HG03280 (cell line): ENCODE results near the gene PLCD3.
A peak's percentile ranks its signal among the peaks of the same experiment; 100 is the strongest.

ENCODE experiments used
- ATAC-seq: cut with Tn5 transposase; IDR thresholded peaks from one replicate; pipeline ENCODE4 v1.9.1; 2021; ENCODE audit warnings: mild to moderate bottlenecking, moderate library complexity; ENCODE audit not compliant: unreplicated experiment

The PLCD3 gene

DNA sequence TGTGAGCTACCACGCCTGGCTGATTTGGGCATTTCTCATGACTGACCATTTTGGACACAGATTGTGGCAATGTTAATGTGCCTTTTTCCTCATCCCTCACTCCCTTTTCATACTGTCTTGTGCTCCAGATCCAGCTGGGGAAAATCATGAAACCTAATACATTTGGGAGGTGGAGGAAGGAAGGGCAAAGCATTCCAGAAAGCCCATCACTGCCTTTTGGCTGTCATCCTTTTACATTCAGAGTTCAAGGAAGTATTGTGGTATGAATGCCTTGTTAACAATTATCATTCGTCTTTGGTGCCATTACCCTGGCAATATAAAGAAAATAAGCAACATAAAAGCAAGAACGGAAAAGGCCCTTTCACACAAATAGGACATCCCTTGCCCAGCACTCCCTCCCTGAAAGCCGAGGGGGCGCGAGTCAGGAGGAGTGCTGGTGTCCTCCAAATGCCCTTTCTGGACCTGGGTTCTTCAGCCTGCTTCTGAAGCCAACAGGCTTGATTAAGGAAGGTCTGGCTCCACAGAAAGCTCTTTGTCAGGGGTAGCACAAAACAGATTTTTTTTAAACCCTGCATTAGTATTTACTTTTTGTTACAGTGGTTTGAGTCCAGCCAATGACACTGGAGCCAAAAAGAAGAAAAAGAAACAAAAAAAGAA lies 51.1 kb downstream of the PLCD3 start:
- no peak for ATAC-seq

DNA sequence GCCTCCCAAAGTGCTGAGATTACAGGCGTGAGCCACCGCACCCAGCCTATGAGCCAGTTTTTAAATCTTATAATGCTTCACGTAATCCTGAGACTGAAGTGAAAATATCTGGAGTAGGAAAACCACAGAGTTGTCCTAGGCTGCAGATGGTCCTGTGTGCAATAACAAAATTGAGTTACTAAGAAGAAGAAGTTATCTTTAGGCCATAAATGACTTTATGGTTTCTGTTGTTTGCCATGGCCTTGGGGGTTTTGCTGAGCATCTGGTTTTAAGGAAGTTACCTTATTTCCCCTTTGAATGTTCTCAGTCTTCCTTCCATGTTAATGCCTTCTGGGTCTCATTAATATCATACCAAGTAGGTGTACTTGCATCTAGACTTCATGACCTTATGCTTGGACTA lies 54.7 kb downstream of the PLCD3 start:
- ATAC-seq = no peak

DNA sequence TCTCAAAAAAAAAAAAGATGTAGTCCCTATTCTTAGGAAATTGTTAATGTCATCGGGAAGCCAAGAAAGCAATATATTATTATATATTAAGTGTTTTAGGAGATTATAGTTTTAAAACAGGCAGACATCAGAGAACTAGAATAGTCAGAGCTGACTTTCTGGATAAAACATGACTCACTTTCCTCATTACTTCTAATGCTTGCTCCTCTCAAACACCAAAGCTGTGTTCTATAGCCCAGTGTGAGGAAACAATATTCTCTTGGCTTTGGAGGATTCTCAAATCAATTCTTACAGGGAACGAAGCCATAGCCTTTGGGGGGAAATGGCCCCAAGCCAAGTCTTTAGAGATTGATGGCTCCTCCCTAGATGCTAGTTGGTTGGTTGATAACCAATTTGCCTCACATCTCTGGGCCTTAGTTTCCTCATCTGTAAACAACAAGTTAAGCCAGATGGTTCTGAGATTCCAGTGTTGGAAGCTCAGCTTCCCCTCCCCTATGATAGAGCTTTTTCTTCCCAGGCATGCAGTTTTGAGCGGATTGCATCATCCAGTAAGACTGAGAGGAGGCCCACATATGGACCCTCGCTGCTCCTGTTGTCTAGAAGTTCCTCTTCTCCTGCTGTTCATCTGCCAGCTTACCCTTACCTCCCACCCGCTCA lies 58.8 kb downstream of the PLCD3 start:
- ATAC-seq = no peak

DNA sequence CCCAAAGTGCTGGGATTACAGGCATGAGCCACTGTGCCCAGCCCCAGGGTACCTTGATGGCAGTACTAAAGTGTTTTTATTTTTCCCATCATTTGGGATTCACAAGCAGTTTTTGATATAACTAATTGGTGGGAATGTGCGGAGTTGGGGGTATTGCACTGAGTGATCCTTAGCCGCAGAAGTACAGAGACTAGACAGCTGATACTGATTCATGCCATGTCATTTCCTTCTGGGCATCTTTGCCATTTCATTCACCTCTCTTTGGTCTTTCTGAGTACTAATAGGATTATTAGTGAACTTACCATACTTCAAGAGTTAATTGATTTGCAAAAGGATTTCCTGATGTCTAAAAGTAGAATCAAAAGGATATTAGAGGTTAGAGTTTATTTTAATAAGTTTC lies 61.5 kb downstream of the PLCD3 start:
- ATAC-seq = no peak

DNA sequence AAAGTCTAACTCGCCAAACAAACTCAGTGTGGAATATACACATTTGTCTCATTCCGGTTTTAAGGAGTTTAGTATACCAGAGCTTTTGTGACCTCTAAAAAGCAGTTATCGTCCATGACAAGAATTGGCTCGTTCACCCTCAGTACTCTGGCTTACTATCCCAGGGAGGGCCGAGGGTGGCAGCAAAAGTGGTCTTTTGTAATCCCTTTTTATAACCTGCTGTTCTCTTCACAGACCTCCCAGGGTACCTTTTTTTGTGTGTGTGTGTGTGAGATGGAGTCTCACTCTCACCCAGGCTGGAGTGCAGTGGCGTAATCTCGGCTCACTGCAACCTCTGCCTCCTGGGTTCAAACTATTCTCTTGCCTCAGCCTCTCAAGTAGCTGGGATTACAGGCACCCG lies 62.3 kb downstream of the PLCD3 start:
- no peak for ATAC-seq

DNA sequence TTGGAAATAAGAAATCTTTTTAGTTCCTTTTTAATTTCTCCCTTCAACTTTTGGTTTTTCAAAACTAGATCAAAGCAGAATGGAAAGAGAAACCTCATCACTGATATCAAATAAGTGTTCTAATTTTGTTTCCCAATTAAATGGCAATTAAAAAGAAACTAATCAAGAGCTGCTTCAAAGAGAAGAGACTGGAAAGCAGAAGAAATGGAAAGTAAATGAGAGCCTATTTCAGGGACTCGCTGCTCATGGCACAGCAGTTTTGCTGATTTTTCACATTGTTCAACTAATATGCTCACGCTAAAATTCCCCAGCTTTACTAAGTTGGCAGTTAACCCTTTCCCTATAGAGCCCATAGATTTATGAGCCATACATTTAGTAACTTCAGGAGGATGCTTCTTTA lies 64.7 kb downstream of the PLCD3 start:
- no peak for ATAC-seq

DNA sequence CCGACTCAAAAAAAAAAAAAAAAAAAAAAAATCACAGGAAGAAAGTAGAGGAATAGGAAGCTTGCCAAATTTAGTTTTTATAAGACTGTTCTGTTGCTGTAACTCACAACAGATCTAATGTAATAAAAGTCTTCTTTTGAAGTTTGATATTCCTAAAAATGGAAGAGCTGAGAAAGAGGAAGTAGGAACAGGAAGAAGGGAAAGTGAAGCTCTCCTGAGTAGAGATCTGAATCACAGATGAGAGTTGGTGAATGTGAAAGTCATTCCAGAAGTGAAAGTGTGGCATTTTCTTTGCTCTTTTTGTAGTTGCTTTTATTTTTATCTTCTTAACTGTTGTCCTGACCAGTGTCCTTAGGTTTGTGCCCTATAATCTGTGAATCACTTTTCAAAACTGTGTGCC lies 69.1 kb downstream of the PLCD3 start:
- ATAC-seq = no peak

DNA sequence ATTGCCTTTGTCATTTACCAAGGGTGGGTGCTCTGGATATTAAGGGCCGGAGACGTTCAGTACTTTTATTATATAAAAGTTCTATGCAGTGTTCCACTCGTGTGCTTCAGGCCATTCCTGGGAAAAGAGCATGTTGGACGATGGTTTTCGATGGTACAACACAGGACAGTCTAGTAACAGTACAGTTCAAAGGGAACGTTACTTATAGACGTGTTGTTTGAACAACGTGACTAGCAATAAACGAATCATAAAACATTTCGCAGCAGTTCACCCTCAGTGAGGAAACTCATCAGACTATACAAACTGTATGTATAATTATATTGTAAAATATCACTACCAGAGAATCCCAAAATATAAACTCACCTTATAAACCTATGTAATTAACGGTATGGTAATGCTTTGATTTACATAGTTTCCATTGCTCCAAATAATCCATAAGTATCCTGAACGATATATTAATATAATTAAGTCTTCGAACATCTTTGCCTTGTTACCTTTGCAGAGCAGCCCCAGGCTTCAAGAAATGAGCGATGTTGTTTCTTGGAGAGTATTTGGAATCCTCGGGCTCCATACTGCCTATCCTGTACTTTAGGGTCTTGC lies 70.6 kb downstream of the PLCD3 start:
- ATAC-seq = no peak

DNA sequence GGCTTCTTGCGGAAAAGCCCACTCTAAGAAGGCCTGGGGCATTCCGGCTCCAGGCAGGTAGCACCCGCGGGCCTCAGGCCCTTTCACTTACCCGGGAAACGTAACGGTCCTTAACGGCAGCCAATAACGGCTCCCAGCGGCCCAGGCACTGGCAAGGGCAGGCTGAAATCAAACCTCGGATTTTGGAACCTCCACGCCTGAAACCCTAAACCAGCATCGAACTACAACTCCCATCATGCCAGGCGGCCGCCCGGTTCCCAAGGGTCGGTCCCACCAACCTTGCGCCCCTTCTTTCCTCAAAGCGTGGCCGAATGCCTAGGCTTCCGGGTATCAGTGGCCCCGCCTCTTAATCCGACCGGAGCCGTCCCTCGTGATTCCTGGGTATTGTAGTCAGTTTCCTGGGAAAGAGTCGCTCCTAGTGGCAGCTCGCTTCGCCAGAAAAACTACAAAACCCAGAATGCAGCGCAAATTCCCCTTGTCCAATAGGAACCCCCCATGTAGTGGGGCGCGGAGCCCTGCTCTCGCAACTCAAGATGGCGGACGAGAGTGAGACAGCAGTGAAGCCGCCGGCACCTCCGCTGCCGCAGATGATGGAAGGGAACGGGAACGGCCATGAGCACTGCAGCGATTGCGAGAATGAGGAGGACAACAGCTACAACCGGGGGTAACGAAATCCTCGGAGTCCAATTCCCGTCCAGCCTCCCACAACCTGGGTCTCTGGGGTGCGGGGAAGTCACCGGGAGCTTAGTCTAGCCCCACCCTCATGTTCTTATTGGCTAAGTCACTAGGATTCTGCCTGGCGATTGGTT lies 71.3 kb downstream of the PLCD3 start, which contains the start of gene NMT1:
Gene NMT1, plus strand, starts transcription at position 521 of the 809 bp plus-strand sequence. Its CDS starts 13 bp downstream, at position 534.
- peak; percentile 87 for ATAC-seq

DNA sequence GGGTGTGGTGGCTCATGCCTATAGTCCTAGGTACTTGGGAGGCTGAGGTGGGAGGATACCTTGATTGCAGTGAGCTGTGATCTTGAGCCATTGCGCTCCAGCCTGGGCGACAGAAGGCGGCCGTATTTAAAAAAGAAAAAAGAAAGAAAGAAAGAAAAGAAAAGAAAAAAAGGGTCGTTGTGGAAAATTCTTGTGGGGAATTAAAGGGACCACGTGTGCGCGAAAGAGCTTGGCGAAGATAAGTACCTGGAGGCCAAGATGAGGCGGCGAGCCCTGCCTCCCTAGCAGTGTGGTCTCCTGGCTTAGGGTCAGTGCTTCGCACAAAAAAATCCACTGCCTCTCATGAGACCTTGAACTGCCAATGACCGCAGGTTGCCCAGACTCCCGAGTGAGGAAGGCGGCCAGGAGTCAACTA lies 71.9 kb downstream of the PLCD3 start:
- peak; percentile 4 for ATAC-seq
